Measurements from ENCODE around the gene AGTRAP. TPM values are rescaled to one million over a fixed set of nuclear protein-coding genes. Genes with fewer than 3 reads are reported as not detected.

Gene AGTRAP
- total and polyA plus RNA-seq, 2 of the 4 experiments (the other 2 are of a cell fraction): 21.5 to 57.7 TPM

- ChIA-PET CTCF (no interaction called here), POLR2A (ENCODE audit: unreplicated experiment) (no interaction called here)
- H3K9ac ChIP-seq (ENCODE audit: low read depth, low read length): no peak overlapping the region
- WGBS, 2 experiments (ENCODE audit: extremely low coverage in 2 of 2, insufficient read length in 1 of 2): 65% methylated on average over 7 of the region's 26 CpGs; no CpG with 5 or more reads in 1 of the 2 experiments
- no peak overlapping the region for H3K56ac ChIP-seq (ENCODE audit: extremely low read depth, insufficient read depth, low read length)
- H3K79me1 ChIP-seq (ENCODE audit: low read depth in 1 of 2, low read length in 2 of 2): no peaks in the 10 kb centered on the region
- in situ Hi-C loops (cut with MboI; ENCODE audit: low sequenced_read_pairs) (no loop called here), intact Hi-C loops (cut with micrococcal nuclease) (loop anchor here (10.0 kb wide), 1 partner anchor 455 kb away; the partner anchor contains the start of gene UBIAD1), dilution Hi-C loops (cut with HindIII; ENCODE audit: low sequenced_read_pairs, unreplicated experiment) (no loop called here)
- H2AK9ac ChIP-seq (replicated peaks; ENCODE audit: low read depth, low read length, poor library complexity): peak overlapping the region; percentile 90
- H4K91ac ChIP-seq (ENCODE audit: insufficient read depth, low read depth, low read length): no peak overlapping the region
- H3K27me3 ChIP-seq (ENCODE audit: control insufficient read depth, insufficient read depth, low read length): peaks cover 3% of the 10 kb centered on the region
- H4K5ac ChIP-seq (ENCODE audit: low read depth, low read length): no peak overlapping the region
- no peaks in the 10 kb centered on the region for H3K36me3 ChIP-seq (ENCODE audit: control insufficient read depth, insufficient read depth, low read length)
- H4K8ac ChIP-seq (ENCODE audit: low read depth in 2 of 2, low read length in 2 of 2): peak overlapping the region; percentile 1 to 35; a peak in 1 of 4 replicates
- H3K4me1 ChIP-seq (ENCODE audit: control insufficient read depth, insufficient read depth, low read length): peaks cover 13% of the 10 kb centered on the region
- H3K4me2 ChIP-seq (ENCODE audit: low read depth, low read length): no peak overlapping the region
- H3K18ac ChIP-seq (ENCODE audit: low read depth, low read length): no peak overlapping the region
- peak overlapping the region; percentile 81 for H2AFZ ChIP-seq (replicated peaks; ENCODE audit: low read length, poor library complexity)
- H2BK15ac ChIP-seq (ENCODE audit: low read depth, low read length): no peak overlapping the region; the same call in 2 of the 3 replicates
- TF ChIP-seq BHLHE40 (IDR thresholded peaks at IDR 0.05; ENCODE audit: low read depth, low read length): no peak
- no peak for TF ChIP-seq ELK1 (IDR thresholded peaks at IDR 0.05; ENCODE audit: borderline replicate concordance, low read depth, low read length)
- no peak for TF ChIP-seq MXI1 (IDR thresholded peaks at IDR 0.05; ENCODE audit: borderline replicate concordance, low read depth, low read length)
- TF ChIP-seq CEBPB (IDR thresholded peaks at IDR 0.05; ENCODE audit: low read depth, low read length): no peak
- TF ChIP-seq RCOR1 (IDR thresholded peaks at IDR 0.05; ENCODE audit: insufficient replicate concordance, low read length): no peak
- no peak for TF ChIP-seq POLR2A (IDR thresholded peaks at IDR 0.05; ENCODE audit: low read depth, low read length)
- TF ChIP-seq MAZ (IDR thresholded peaks at IDR 0.05; ENCODE audit: borderline replicate concordance, low read depth, low read length): no peak
- no peak for TF ChIP-seq CTCF (conservative IDR thresholded peaks at IDR 0.05; ENCODE audit: low read depth, low read length)
- no peak for TF ChIP-seq MAFK (IDR thresholded peaks at IDR 0.05; ENCODE audit: low read depth, low read length)
- no peak for TF ChIP-seq FOS (IDR thresholded peaks at IDR 0.05; ENCODE audit: low read depth, low read length)
- no peak for TF ChIP-seq SMC3 (IDR thresholded peaks at IDR 0.05; ENCODE audit: low read depth, low read length)
- no peak for TF ChIP-seq RAD21 (IDR thresholded peaks at IDR 0.05; ENCODE audit: low read length)
- H4K20me1 ChIP-seq (ENCODE audit: insufficient read depth, low read length): no peaks in the 10 kb centered on the region
- no peak overlapping the region; the same call in 1 of the 2 replicates for H3K4ac ChIP-seq (ENCODE audit: low read depth, low read length)
- no peak overlapping the region for H3K4me3 ChIP-seq (ENCODE audit: insufficient read depth, low read depth, low read length)
- H2BK20ac ChIP-seq (ENCODE audit: low read depth, low read length): no peak overlapping the region
- no peak for ATAC-seq (ENCODE audit: low read depth)
- H2BK120ac ChIP-seq (ENCODE audit: low read depth, low read length): no peak overlapping the region
- no peak for DNase-seq
- no peaks in the 10 kb centered on the region for H3K9me3 ChIP-seq (ENCODE audit: control insufficient read depth, insufficient read depth, low read length)
- no peak overlapping the region for H3K23ac ChIP-seq (ENCODE audit: low read depth, low read length)
- peak overlapping the region; percentile 33; the same call in 1 of the 2 replicates for H2AK5ac ChIP-seq (ENCODE audit: low read depth, low read length)
- peaks cover 10% of the 10 kb centered on the region for H3K9me1 ChIP-seq (ENCODE audit: insufficient read depth, low read length)
- H2BK5ac ChIP-seq (ENCODE audit: low read depth, low read length, poor library complexity, severe bottlenecking): no peak overlapping the region
- no peak overlapping the region for H3K14ac ChIP-seq (replicated peaks; ENCODE audit: low read depth, low read length)
- BruUV-seq (replicated peaks): no TSS peak
- H3K27ac ChIP-seq (ENCODE audit: insufficient read depth, low read length): no peak overlapping the region
These were observed 6.2 kb upstream of the AGTRAP start for GRCh38 chr1:11729498-11730428.

All from IMR-90 (cell line).